Activated naive CD4-positive, alpha-beta T cell treated with anti-CD3 and anti-CD28 coated beads, Interleukin-2, amount 50 U/mL, for 16 hours (primary cell): ENCODE measurements around the gene TRMT1.
"Not testable (repeated sequence)": the region's sequence is repeated elsewhere in the genome, so short reads cannot be mapped to it uniquely, and the experiment has no call there.

Source experiments
- DNase-seq: peaks from one replicate; pipeline ENCODE4 v3.0.0-alpha.2; 2020

TRMT1 gene

DNA sequence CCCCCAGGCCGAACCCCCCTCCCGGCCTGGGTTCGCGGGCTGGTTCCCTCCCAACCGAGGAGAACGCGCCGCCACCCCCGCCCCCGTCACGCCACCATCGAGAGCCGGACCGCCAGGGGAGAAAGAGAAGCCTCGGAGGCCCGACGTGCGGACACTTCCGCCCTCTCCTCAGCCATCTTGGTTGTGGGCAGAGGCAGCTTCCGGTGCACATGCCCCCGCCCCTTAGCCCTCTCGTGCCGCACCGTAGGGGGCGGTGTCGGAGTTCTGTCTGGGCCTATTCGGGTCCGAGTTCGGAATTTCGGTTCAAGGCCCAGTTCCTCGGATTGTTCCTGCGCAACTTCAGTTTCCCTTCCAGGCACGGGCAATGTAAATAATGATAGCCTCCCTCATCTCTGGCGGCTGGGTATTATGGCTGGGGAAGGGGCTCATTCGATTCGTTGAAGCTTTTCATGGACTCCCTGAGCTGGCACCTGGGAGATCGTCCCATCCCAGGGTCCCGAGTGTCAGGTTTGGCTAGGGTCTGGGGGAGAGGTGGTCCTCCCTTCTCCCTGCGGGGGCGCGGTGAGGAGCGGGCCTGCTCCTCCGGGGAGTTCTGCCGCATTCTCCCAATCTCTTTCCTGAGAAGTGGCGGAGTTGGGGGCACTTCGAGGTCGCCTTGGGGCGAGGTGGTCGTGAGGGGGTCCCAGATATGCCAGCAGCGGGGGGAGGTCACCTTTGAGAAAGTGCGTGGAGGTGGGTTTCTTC is 33.8 kb upstream of the TRMT1 start, which contains the start of the genes IER2 and STX10:
Gene IER2, plus strand, starts transcription at position 225 of the 744 bp plus-strand sequence. CDS start 2,776 bp downstream, outside the sequence.
Gene STX10, minus strand, starts transcription at position 189 of the 744 bp plus-strand sequence. CDS start 202 bp downstream, outside the sequence.
- peak; percentile 94 for DNase-seq

DNA sequence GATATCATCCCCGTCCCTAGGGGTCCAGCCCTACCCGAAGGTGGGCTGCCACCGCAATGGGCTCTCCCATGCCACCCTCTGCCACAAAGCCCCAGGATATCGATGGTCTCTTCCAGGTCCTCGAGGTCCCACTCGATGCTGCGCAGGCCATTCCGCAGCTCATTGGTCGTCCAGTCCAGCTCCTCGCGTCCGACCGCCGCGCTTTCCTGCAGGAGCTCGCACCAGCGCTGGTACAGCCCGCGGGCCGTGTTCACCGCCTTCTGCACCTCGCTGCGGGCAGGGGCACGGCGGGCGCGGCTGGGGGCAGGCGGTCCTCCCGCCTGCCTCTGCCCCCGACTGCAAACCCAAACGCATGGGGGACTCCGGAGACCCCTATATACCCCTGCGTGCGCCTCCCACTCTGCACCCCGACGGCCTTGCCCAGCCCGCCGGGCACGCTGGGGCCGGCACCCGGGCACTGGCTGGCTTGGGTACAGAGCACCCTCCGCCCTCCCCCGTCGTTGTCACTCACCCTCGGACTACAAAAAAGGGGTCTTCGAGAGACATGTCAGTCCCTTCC is 33.2 kb upstream of the TRMT1 start:
- no peak for DNase-seq

DNA sequence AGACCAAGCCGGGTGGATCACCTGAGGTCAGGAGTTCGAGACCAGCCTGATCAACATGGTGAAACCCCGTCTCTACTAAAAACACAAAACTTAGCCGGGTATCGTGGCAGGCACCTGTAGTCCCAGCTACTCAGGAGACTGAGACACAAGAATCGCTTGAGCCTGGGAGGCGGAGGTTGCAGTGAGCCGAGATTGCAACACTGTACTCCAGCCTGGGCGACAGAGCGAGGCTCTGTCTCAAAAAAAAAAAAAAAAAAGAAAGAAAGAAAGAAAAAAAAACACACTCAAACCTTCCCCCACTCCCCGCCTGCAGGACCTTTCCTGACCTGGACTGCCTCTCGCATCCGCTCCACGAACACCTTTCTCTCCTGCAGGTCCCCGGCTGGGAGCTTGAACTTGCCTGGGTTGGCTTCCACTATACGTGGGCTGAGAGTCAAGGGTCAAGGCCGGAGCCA is 32.7 kb upstream of the TRMT1 start:
- DNase-seq: not testable (repeated sequence)

DNA sequence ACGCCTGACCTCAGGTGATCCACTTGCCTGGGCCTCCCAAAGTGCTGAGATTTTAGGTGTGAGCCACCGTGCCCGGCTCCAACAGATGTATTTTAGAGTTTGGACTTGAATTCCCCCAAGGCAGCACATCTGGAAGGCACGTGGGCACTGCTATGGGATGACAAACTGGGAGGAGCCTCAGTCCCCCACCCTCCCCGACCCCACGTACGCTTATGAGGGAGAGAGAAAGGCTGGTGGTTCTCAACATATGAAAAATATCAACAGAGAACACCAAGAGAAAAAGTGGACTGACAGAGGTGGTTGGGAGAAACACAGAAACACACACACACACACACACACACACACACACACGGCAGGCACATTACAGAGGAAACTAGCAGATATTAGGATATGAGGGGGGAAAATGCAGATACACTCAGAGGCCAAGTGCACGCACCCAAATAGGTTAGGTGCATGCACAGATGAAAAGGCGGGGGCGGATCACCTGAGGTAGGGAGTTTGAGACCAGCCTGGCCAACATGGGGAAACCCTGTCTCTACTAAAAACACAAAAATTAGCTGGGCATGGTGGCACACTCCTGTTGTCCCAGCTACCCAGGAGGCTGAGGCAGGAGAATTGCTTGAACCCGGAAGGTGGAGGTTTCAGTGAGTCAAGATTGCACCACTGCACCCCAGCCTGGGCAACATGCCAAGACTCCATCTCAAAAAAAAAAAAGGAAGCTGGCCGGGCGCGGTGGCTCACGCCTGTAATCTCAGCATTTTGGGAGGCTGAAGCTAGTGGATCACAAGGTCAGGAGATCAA is 30.4 kb upstream of the TRMT1 start:
- DNase-seq: no peak

DNA sequence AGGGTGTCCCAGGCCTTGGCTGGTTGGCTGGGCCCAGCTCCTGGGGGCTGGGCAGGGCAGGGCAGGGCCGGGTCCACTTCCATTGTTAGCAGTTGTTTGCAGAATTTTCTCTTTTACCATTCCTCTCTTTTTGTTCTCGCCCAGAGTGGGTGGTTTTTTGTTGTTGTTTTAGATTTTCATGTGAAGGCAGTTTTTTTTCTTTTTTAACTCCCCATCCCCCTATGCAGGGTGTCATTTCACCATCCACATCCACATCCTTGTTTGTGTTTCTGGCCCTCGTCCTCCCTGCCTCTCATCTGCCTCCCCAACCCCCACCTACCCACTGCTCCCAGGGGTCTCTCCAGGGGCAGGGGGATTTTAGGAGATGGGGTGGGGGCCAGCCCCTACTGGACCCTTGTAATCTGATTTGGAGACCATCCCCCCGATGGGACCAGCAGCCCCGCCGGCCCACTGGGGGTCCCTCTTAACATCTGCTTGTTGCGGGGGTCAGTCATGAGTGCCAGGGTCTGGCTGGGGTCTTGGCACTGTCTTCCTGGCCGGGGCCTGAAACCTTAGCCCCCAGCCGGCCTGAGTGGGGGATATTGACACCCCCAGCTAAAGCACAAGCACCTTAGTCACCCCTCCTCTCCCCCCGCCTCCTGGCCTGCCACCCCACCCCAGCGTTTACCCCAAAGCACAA is 23.2 kb upstream of the TRMT1 start:
- no peak for DNase-seq

DNA sequence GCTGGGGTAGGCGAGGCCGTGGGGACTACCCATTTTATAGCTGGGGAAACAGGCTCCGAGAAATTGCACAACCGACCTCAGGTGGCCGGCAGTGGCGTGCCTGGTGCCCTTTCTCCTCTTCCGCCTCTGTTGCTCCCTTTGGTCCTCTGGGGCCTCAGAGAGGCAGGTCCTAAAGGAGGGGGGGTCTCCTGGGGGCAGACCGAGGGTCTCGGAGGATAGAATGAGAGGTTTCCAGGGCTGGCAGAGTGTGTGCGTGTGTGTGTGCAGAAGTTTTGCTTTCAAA is 22.3 kb upstream of the TRMT1 start:
- no peak for DNase-seq

DNA sequence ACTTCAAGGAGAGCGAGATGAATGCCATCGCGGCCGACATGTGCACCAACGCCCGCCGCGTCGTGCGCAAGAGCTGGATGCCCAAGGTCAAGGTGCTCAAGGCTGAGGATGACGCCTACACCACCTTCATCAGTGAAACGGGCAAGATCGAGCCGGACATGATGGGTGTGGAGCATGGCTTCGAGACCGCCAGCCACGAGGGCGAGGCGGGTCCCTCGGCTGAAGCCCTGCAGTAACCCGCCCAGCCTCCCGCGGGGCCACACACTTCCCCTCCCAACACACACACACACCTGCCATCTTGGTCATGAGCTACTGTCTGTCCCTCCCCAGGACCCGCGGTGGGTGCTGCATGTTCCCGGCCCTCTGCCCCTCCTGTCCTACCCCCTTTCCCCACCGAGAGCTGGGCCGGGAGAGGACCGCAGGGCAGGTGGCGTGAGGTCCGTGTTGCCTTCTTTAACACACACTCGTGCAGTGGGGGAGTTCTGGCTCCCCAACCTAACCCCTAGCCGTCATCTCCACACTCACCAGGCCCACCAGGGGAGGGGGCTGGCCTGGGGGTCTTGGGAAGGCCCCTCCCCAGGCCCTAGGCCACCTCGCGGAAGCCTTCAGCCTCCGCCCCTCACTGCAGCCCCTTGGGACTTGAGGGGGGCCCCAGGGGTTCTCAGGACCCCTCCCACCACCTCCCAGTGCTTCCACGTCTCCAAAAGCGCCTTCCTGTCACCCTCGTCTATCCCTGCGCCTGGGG is 21.8 kb upstream of the TRMT1 start:
- DNase-seq: no peak

DNA sequence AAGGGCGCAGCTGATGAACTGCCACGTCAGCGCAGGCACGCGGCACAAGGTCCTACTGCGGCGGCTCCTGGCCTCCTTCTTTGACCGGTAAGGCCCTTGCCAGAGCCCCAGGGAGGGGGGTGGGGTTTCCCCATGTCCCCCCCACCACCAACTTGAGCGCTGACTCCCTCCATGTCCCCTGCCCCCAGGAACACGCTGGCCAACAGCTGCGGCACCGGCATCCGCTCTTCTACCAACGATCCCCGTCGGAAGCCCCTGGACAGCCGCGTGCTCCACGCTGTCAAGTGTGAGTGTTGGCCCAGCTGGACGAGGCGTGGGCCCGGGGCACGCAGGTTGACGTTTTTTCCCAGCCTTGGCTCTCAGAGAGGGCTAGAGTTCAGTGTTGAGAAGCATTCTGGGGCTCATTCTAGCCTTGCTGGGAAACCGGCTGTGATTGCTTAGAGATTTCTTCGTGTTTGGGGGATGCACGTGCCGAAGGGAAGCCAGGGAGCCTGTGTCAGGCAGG is 20.8 kb upstream of the TRMT1 start:
- no peak for DNase-seq

DNA sequence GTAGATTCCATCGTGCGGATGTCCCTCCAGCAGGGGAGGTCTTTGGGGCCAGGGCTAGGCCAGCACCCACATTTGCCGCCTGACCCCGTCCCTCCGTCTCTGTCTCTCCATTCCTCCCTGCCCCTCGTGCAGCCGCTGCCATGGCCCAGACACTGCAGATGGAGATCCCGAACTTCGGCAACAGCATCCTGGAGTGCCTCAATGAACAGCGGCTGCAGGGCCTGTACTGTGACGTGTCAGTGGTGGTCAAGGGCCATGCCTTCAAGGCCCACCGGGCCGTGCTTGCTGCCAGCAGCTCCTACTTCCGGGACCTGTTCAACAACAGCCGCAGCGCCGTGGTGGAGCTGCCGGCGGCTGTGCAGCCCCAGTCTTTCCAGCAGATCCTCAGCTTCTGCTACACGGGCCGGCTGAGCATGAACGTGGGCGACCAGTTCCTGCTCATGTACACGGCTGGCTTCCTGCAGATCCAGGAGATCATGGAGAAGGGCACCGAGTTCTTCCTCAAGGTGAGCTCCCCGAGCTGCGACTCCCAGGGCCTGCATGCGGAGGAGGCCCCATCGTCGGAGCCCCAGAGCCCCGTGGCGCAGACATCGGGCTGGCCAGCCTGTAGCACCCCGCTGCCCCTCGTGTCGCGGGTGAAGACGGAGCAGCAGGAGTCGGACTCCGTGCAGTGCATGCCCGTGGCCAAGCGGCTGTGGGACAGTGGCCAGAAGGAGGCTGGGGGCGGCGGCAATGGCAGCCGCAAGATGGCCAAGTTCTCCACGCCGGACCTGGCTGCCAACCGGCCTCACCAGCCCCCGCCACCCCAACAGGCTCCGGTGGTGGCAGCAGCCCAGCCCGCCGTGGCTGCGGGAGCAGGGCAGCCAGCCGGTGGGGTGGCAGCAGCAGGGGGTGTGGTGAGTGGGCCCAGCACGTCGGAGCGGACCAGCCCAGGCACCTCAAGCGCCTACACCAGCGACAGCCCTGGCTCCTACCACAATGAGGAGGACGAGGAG is 18.8 kb upstream of the TRMT1 start:
- DNase-seq: no peak

DNA sequence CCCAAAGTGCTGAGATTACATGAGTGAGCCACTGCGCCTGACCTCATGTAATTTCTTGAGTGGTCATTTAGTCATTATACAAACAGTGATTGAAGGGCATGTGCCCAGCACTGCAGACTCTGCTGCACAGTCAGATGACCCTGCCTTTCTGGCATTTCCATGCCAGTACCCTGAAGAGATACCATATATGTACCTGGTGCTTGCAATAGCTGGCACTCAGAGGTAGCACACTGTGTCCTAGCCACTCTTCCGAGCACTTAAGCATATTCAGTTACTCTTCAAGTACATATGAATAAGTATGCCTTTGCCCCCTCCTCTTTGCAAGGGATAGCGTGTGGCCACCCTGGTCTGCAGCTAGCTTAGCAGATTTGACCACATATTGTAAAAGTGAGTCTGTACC is 18.1 kb upstream of the TRMT1 start:
- no peak for DNase-seq

DNA sequence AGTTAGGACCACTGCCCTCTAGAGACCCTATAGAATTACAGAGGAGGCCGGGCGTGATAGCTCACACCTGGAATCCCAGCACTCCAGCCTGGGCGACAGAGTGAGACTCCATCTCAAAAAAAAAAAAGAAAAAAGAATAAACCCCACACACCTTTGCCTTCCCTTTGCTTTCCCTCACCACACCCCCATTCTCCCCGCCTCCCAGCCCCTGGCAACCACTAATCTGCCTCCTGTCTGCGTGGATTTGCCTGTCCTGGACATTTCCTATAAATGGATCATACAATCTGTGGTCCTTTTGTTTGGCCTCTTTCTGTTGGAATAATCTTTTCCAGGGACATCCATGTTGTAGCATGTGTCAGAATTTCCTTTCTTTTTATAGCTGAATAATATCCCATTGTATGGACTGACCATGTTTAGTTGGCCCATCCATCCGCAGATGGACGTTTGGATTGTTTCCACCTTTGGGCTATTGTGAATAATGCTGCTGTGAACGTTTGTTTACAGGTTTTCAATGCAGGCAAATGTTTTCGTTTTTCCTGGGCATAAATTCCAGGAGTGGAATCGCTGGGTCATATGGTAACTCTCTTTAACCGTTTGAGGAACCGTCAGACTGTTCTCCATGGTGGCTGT is 16.8 kb upstream of the TRMT1 start:
- no peak for DNase-seq

DNA sequence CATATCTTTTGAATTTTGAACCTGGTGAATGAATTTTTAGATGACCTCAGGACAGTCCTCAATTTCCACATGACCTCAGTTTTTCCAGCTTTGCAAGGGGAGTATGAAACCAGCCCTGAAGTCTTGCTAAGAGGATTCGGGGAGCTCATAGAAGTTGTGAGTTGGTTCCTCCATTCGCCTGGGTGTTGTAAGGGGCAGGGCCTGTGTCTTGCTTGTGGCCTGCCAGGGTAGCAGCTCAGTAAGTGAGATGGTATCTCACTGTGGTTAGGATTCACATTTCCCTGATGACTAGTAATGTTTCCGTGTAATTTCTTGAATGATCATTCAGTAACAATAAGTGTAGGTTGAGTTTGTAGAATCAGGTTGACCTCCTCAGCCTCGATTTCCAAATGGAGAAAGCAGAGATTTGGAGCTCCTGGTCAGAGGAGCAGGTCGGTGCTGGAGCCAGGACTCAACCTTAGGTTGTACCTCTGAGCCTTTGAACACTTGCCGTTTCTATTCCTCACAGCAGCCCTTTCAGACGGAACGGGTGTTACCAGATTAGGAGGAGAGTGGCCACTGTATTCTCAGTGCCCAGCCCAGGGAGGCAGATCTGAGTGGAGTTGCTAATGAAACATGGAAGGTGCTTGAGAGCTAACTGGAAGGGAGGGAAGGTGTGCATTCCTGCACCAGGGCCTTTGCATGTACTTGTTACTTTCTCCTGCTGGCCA is 16.1 kb upstream of the TRMT1 start:
- peak; percentile 30 for DNase-seq

DNA sequence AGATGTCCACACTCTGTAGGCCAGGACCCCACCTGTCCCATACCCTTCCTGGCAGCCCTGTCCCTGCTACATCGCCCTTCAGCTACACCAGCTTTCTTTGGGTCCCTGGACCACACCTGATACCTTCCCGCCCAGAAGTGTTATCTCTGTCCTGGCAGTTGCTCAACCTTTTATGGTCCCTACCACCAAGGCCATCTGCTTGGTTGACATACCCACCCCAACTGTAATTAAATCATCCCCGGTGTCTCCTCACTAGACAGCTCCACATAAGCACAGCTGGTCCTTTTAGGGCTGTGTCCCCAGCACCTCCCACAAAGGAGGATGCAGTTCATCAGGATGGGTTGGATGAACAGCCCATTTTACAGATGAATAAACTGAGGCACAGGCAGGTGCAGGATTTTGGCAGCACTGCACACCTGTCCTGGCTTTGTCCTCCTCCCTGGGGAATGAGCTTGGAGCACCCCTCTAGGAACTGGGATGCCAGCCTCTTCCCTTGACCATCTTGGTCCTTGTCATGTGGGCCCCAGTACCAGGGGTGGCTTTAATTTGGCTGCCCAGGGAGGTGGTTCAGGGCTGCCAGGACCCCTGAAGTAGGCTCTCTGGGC is 14.4 kb upstream of the TRMT1 start:
- DNase-seq: no peak

DNA sequence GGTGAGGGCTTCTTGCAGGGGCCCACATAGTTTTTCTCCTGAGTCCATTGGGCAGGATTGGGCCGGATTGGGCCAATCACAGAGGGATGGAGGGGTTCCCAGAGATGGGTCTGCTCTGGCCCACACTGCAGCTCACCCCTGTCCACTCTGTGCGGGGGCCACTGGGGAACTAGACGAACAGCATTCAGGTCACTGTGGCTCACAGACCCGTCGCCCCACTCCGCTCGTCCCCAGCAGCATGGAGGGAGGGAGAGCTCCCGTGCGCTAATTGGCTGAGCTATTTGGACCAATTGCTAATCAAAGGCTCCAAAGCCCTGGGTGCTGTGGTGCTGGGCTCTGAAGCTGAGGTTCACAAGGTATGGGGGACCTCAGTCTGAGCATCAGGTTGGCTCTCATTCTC is 12.8 kb upstream of the TRMT1 start:
- no peak for DNase-seq

DNA sequence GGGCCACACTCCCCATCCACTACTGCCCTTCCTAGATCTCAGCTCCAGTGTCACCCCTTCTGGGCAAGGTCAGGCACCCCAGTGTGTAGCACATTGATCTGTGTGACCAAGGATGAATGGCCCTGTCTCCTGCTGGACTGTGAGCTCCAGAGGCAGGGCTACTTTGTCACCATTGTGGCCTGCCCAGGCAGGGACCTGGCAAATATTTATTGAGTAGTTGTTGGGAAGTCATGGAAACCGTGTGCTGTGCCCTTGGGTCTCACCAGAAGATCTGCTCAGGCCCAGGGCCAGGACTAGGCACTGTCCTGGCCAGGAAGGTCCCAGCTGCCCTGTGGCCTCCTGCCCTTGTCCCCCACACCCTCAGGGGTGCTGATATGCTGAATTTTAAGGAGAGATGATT is 12.0 kb upstream of the TRMT1 start:
- no peak for DNase-seq

DNA sequence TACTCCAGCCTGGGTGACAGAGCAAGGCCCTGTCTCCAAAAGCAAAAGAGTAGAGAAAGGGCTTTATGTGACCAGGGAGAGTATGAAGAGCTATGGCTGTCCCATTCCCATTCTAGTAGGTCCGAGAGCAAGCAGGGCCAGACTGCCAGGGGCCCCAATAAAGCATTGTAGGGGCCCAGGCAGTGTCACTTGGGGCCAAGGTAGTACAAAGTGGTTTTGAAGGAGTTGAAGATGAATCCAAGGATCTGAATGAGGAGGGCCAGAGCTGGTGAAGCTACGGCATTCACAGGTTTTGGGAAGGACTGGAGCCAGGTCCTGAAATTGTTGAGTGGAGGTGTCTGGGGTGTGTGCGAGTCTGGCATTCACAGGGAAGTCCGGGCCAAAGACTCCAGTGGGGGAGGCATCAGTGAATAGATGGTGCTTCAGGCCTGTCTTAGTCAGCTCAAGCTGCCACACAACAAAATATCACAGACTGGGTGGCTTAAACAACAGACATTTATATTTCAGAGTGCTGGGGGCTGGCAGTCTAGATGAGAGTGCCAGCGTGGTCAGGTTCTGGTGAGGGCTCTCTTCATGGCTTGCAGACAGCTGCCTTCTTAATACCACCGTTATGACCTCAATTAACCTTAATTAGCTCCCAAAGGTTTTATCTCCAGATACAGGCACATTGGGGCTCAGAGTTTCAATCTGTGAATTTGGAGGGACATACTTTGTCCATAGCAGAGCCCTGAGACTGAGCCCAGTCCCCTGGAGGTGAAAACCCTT is 11.5 kb upstream of the TRMT1 start:
- DNase-seq: no peak

DNA sequence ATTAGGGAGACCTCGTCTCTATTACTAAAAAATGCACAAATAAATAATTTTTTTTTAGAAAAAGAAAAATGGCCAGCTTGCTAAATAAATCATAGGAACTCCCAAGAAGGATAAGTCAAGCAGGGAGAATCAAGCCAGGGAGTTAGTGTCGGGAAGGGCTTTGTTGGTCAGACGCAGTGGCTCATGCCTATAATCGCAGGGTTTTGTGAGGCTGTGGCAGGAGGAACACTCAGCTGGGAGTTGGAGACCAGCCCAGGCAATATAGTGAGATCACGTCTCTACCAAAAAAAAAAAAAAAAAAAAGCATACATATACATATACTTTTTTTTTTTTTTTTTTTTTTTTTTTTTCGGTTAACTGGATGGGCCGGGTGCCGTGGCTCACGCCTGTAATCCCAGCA is 10.5 kb upstream of the TRMT1 start:
- no peak for DNase-seq
